ENCODE data around the gene GRID1. TPM values are rescaled to one million over a fixed set of nuclear protein-coding genes. Genes with fewer than 3 reads are reported as not detected.

The GRID1 gene
- total and polyA plus RNA-seq, 2 experiments from 2014 or later: not detected

DNA sequence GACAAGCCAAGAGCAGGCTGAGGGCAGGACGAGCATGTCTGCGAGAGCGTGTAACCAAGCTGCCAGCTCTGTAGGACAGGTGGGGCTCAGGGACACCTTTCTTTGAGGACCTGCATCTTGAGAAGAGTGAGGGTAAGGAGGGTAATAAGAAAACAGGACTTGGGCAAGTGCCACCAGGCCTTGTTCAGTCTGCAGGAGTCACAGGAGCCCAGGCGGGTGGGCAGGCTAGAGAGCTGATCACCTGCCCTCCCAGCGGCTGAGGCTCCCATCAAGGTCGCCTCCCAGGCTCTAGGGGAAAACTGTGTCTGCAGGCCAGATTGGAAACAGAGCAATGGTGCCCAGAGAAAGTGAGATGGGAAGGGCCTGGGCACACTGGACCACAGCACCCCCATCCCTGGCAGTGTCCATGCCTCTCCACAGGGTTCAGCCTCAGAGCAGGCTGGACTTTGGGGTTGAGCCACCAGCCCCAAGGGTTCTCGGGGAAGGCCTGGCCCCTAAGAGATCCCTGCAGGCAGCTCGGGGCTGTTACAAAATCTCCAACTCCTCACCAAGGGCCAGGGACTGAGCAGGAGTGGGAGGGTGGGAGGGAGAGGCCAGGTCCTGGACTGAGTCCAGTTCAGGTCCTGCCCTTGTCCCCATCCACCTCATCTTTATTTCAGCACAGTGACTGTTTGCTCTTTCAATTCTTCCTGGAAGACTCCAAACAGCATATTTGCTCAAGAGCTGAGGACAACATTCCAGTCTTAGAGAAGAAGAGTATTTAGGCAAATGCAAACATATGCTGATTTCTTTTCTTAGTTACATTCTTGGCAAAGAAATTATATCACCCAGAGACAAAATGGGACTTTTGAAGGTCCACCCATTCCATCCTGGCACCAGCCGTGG lies 161.9 kb downstream of the GRID1 start:
- 24 to 31% methylated on average over 9 of the region's 9 CpGs for WGBS, 2 experiments (ENCODE audit: low coverage in 1 of 2, low lambda C conversion rate in 2 of 2, missing lambda C conversion rate in 2 of 2)
- in situ Hi-C loops (cut with MboI): no loop called here

DNA sequence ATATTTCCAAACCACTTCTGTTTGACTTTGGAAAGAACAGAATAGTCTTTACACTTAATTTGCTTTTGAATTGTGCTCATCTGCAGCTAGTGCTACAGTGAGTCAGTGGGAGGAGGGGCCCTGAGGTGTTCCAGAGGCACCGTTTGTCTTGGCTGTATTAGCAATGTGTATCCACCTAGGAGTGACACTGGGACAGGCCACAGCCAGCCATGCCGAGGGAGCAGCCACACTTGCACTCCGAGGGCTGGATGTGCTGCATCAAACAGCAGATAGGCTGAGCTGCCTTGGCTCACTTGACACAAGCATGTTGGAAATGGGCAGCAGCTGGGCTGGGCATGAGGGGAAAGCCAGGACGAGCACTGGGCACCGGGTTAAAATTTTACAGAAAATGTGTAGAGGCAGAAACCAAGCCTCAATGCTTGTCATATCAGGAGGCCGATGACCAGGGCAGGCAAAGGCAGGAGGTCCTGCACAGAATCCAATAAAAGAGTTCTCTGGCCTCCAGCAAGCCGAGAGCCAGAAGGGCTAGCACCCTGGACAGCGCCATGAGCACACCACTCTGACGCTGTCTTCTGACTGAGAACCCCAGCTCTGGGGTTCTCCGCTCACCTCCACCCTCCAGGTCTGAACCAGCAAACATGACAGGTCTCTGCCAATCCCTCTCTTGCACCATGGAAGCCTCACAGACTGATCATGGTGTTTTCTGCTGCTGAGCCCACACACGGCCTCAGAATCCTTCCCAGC lies 163.3 kb downstream of the GRID1 start:
- Histone ChIP-seq H3K4me1 (ENCODE audit: insufficient read depth) (no peaks in the 10 kb centered on the region), H3K27ac (no peak overlapping the region), H2AFZ (no peak overlapping the region), H3K4me3 (no peak overlapping the region), H3K9me3 (ENCODE audit: low read depth) (no peaks in the 10 kb centered on the region), H3K27me3 (replicated peaks; ENCODE audit: insufficient read depth) (no peaks in the 10 kb centered on the region), H3K36me3 (ENCODE audit: low read depth) (no peaks in the 10 kb centered on the region), H4K20me1 (ENCODE audit: insufficient read depth) (no peaks in the 10 kb centered on the region), H3K9me2 (ENCODE audit: insufficient read depth) (no peaks in the 10 kb centered on the region), H3K79me2 (ENCODE audit: insufficient read depth) (no peaks in the 10 kb centered on the region), H3K4me2 (ENCODE audit: unreplicated experiment) (no peak overlapping the region), H3K9ac (no peak overlapping the region), H3F3A (ENCODE audit: insufficient read depth) (no peaks in the 10 kb centered on the region)
- peak; percentile 41 for DNase-seq
- TF ChIP-seq EZH2 (IDR thresholded peaks at IDR 0.05; ENCODE audit: insufficient read depth, poor library complexity, severe bottlenecking) (no peak), EZH2phosphoT487 (IDR thresholded peaks at IDR 0.05; ENCODE audit: insufficient read depth, low read depth) (no peak)
- 23 to 26% methylated on average over 11 of the region's 11 CpGs for WGBS, 2 experiments (ENCODE audit: low coverage in 1 of 2, low lambda C conversion rate in 2 of 2, missing lambda C conversion rate in 2 of 2)
- in situ Hi-C loops (cut with MboI): no loop called here

More for the DNA sequence above, 161.9 kb downstream of the GRID1 start:
- Histone ChIP-seq H3F3A (ENCODE audit: insufficient read depth) (no peaks in the 10 kb centered on the region), H3K9me3 (ENCODE audit: low read depth) (no peaks in the 10 kb centered on the region), H3K4me1 (ENCODE audit: insufficient read depth) (no peaks in the 10 kb centered on the region), H3K4me2 (ENCODE audit: unreplicated experiment) (no peak overlapping the region), H3K9me2 (ENCODE audit: insufficient read depth) (no peaks in the 10 kb centered on the region), H3K27me3 (replicated peaks; ENCODE audit: insufficient read depth) (no peaks in the 10 kb centered on the region), H4K20me1 (ENCODE audit: insufficient read depth) (no peaks in the 10 kb centered on the region), H3K79me2 (ENCODE audit: insufficient read depth) (no peaks in the 10 kb centered on the region), H3K27ac (no peak overlapping the region), H3K4me3 (no peak overlapping the region), H3K36me3 (ENCODE audit: low read depth) (no peaks in the 10 kb centered on the region), H2AFZ (no peak overlapping the region), H3K9ac (no peak overlapping the region)
- no peak for DNase-seq
- TF ChIP-seq EZH2phosphoT487 (IDR thresholded peaks at IDR 0.05; ENCODE audit: insufficient read depth, low read depth) (no peak), EZH2 (IDR thresholded peaks at IDR 0.05; ENCODE audit: insufficient read depth, poor library complexity, severe bottlenecking) (no peak)

DNA sequence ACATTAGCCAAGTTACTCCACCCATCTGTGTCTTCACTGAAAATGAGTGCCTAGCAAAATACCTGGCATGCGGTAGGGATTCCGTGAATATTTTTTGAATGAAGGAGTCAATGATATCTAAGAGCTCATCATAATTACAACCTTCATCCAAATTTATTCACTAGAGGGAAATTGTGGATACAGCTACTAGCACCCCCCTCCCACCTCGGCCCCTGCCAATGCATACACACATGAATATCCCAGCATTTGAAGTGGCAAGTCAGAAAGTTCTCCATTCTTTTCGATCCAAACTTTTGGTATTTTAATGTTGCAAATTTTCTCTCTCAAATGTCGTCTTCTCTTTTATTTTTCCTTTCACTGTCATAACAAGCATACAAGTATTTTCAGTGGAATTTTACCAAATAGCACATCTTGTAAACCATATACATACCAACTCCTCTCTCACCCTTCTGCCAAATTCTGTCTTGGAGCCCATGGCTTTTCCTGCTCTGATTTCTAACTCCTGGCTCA lies 164.3 kb downstream of the GRID1 start:
- H3F3A ChIP-seq (ENCODE audit: insufficient read depth): no peaks in the 10 kb centered on the region
- H3K9ac ChIP-seq: no peak overlapping the region
- no peaks in the 10 kb centered on the region for H3K9me3 ChIP-seq (ENCODE audit: low read depth)
- no peaks in the 10 kb centered on the region for H3K9me2 ChIP-seq (ENCODE audit: insufficient read depth)
- H4K20me1 ChIP-seq (ENCODE audit: insufficient read depth): no peaks in the 10 kb centered on the region
- no peak overlapping the region for H3K4me3 ChIP-seq
- H3K4me2 ChIP-seq (ENCODE audit: unreplicated experiment): no peak overlapping the region
- no peaks in the 10 kb centered on the region for H3K36me3 ChIP-seq (ENCODE audit: low read depth)
- 45 to 46% methylated on average over 5 of the region's 5 CpGs for WGBS, 2 experiments (ENCODE audit: low coverage in 1 of 2, low lambda C conversion rate in 2 of 2, missing lambda C conversion rate in 2 of 2)
- in situ Hi-C loops (cut with MboI): no loop called here
- DNase-seq: no peak
- TF ChIP-seq EZH2 (IDR thresholded peaks at IDR 0.05; ENCODE audit: insufficient read depth, poor library complexity, severe bottlenecking): no peak
- no peak for TF ChIP-seq EZH2phosphoT487 (IDR thresholded peaks at IDR 0.05; ENCODE audit: insufficient read depth, low read depth)
- H3K79me2 ChIP-seq (ENCODE audit: insufficient read depth): no peaks in the 10 kb centered on the region
- H3K27me3 ChIP-seq (replicated peaks; ENCODE audit: insufficient read depth): no peaks in the 10 kb centered on the region
- no peaks in the 10 kb centered on the region for H3K4me1 ChIP-seq (ENCODE audit: insufficient read depth)
- no peak overlapping the region for H2AFZ ChIP-seq
- H3K27ac ChIP-seq: no peak overlapping the region

DNA sequence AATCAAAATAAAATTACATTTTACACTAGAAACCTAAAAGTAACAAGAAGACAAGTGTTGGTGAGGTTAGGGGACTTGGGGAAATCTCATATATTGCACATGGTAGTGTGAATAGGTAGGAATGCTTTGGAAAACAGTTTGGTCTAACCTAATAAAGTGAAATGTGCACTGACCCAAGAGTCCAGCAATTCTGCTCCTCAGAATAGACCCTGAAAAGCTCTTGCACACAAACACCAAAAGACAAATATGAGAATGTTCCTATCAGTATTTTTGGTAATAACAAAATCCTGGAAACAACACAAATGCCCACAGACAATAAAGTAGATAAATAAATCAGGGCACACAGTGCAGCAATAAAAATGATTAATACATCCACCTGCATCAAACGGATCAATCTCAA lies 165.7 kb downstream of the GRID1 start:
- no peak overlapping the region for H3K4me2 ChIP-seq (ENCODE audit: unreplicated experiment)
- H2AFZ ChIP-seq: no peak overlapping the region
- in situ Hi-C loops (cut with MboI): no loop called here
- no peaks in the 10 kb centered on the region for H3K27me3 ChIP-seq (replicated peaks; ENCODE audit: insufficient read depth)
- H3K27ac ChIP-seq: no peak overlapping the region
- DNase-seq: no peak
- H3K9me2 ChIP-seq (ENCODE audit: insufficient read depth): no peaks in the 10 kb centered on the region
- TF ChIP-seq EZH2 (IDR thresholded peaks at IDR 0.05; ENCODE audit: insufficient read depth, poor library complexity, severe bottlenecking) (no peak), EZH2phosphoT487 (IDR thresholded peaks at IDR 0.05; ENCODE audit: insufficient read depth, low read depth) (no peak)
- no peaks in the 10 kb centered on the region for H3K4me1 ChIP-seq (ENCODE audit: insufficient read depth)
- no peak overlapping the region for H3K9ac ChIP-seq
- H3K36me3 ChIP-seq (ENCODE audit: low read depth): no peaks in the 10 kb centered on the region
- no peak overlapping the region for H3K4me3 ChIP-seq
- H3F3A ChIP-seq (ENCODE audit: insufficient read depth): no peaks in the 10 kb centered on the region
- H4K20me1 ChIP-seq (ENCODE audit: insufficient read depth): no peaks in the 10 kb centered on the region
- 3 to 12% methylated on average over 1 of the region's 1 CpG for WGBS, 2 experiments (ENCODE audit: low coverage in 1 of 2, low lambda C conversion rate in 2 of 2, missing lambda C conversion rate in 2 of 2)
- H3K79me2 ChIP-seq (ENCODE audit: insufficient read depth): no peaks in the 10 kb centered on the region
- no peaks in the 10 kb centered on the region for H3K9me3 ChIP-seq (ENCODE audit: low read depth)
